CD4-positive, alpha-beta T cell treated with Interleukin-4 for 4 hours (primary cell): ENCODE results near the gene DDX41.
"Not testable (repeated sequence)": the region's sequence is repeated elsewhere in the genome, so short reads cannot be mapped to it uniquely, and the experiment has no call there.

Experiments used
- DNase-seq: peaks from one replicate; pipeline ENCODE4 v3.0.0-alpha.2; 2020

Gene DDX41

GRCh38 chr5:177537389-177538361, 20.9 kb upstream of the DDX41 start:
- DNase-seq, result no peak

- no peak for DNase-seq
These were observed 19.6 kb upstream of the DDX41 start for GRCh38 chr5:177536386-177536785.

GRCh38 chr5:177535125-177535524, 18.4 kb upstream of the DDX41 start:
- DNase-seq, result no peak

- DNase-seq, result not testable (repeated sequence)
These were observed 17.7 kb upstream of the DDX41 start for GRCh38 chr5:177534433-177534832.

- DNase-seq, result no peak
These were observed 14.6 kb upstream of the DDX41 start for GRCh38 chr5:177531209-177531940.

- DNase-seq, result no peak
These were observed 13.9 kb upstream of the DDX41 start for GRCh38 chr5:177530638-177531037.

- DNase-seq, result no peak
These were observed 12.8 kb upstream of the DDX41 start for GRCh38 chr5:177529247-177530203.

- DNase-seq, result no peak
These were observed 11.9 kb upstream of the DDX41 start for GRCh38 chr5:177528631-177529030.

GRCh38 chr5:177527595-177527994, 10.8 kb upstream of the DDX41 start:
- DNase-seq, result no peak

- DNase-seq, result no peak
These were observed 10.0 kb upstream of the DDX41 start for GRCh38 chr5:177526791-177527190.

GRCh38 chr5:177526191-177526590, 9.4 kb upstream of the DDX41 start:
- no peak for DNase-seq

- no peak for DNase-seq
These were observed 8.3 kb upstream of the DDX41 start for GRCh38 chr5:177524941-177525655.

- DNase-seq, result no peak
These were observed 7.8 kb upstream of the DDX41 start for GRCh38 chr5:177524539-177524900.

- DNase-seq, result no peak
These were observed 7.2 kb upstream of the DDX41 start for GRCh38 chr5:177523711-177524538.

GRCh38 chr5:177520916-177521513, 4.3 kb upstream of the DDX41 start:
- no peak for DNase-seq

- DNase-seq, result no peak
These were observed 3.5 kb upstream of the DDX41 start for GRCh38 chr5:177520271-177520670.

GRCh38 chr5:177519463-177520235, 2.9 kb upstream of the DDX41 start:
- DNase-seq, result no peak

- no peak for DNase-seq
These were observed 1.2 kb downstream of the DDX41 start for GRCh38 chr5:177515580-177515979.

- no peak for DNase-seq
These were observed 2.2 kb downstream of the DDX41 start for GRCh38 chr5:177514541-177514940.

- no peak for DNase-seq
These were observed 3.3 kb downstream of the DDX41 start for GRCh38 chr5:177513500-177513899.
